DMS79 treated with DMSO at 0.1 percent for 48 hours (cell line): Measurements from ENCODE around the gene KNSTRN.

ENCODE experiments used
- DNase-seq: peaks from one replicate; lab custom pipeline; 2025; lab: John Stamatoyannopoulos, UW

KNSTRN gene

GRCh38 chr15:40399370-40399769 lies 16.8 kb downstream of the KNSTRN start:
- DNase-seq: no peak

GRCh38 chr15:40405501-40406381 lies 23.2 kb downstream of the KNSTRN start, which contains the start of gene IVD:
IVD (plus strand) TSS chr15:40405795; CDS start chr15:40405828, 33 bp downstream.
- peak; percentile 73 for DNase-seq

- DNase-seq: no peak
Measured at GRCh38 chr15:40407330-40407990, 24.9 kb downstream of the KNSTRN start.

GRCh38 chr15:40409366-40409765 lies 26.8 kb downstream of the KNSTRN start:
- DNase-seq: peak; percentile 4

- DNase-seq: no peak
Measured at GRCh38 chr15:40410476-40410875, 28.0 kb downstream of the KNSTRN start.

GRCh38 chr15:40412095-40412759 lies 29.7 kb downstream of the KNSTRN start:
- no peak for DNase-seq

- DNase-seq: no peak
Measured at GRCh38 chr15:40413036-40413435, 30.5 kb downstream of the KNSTRN start.

GRCh38 chr15:40414816-40415215 lies 32.3 kb downstream of the KNSTRN start:
- no peak for DNase-seq

GRCh38 chr15:40415226-40415625 lies 32.7 kb downstream of the KNSTRN start:
- DNase-seq: no peak

- DNase-seq: no peak
Measured at GRCh38 chr15:40416056-40416455, 33.5 kb downstream of the KNSTRN start.

GRCh38 chr15:40418126-40418525 lies 35.6 kb downstream of the KNSTRN start:
- DNase-seq: no peak

GRCh38 chr15:40420071-40420713 lies 37.7 kb downstream of the KNSTRN start:
- DNase-seq: no peak

- peak; percentile 61 for DNase-seq
Measured at GRCh38 chr15:40420793-40421192, 38.3 kb downstream of the KNSTRN start.

GRCh38 chr15:40421246-40422157 lies 39.0 kb downstream of the KNSTRN start:
- peak; percentile 44 for DNase-seq

- DNase-seq: no peak
Measured at GRCh38 chr15:40424483-40425115, 42.1 kb downstream of the KNSTRN start.

- DNase-seq: no peak
Measured at GRCh38 chr15:40425681-40426080, 43.2 kb downstream of the KNSTRN start.

- DNase-seq: no peak
Measured at GRCh38 chr15:40427188-40427587, 44.7 kb downstream of the KNSTRN start.

- peak; percentile 63 for DNase-seq
Measured at GRCh38 chr15:40428185-40428584, 45.7 kb downstream of the KNSTRN start.

- DNase-seq: no peak
Measured at GRCh38 chr15:40429068-40429710, 46.7 kb downstream of the KNSTRN start.

- no peak for DNase-seq
Measured at GRCh38 chr15:40430271-40430805, 47.8 kb downstream of the KNSTRN start.
